ENCODE results near the gene RFX7.

Gene RFX7

GRCh38 chr15:56038015-56038414 lies 205.7 kb downstream of the RFX7 start:
- H3K27me3 Mint-ChIP-seq (ENCODE audit: low read depth, poor library complexity): peaks cover 9% of the 10 kb centered on the region
- H3K9me3 Mint-ChIP-seq: no peaks in the 10 kb centered on the region
- TF ChIP-seq CTCF (IDR thresholded peaks at IDR 0.05): no peak
- DNase-seq: no peak
- H3K4me3 Mint-ChIP-seq: no peak overlapping the region
- peaks cover 14% of the 10 kb centered on the region for H3K4me1 Mint-ChIP-seq
- H3K27ac Mint-ChIP-seq: no peak overlapping the region
- H3K36me3 Mint-ChIP-seq (ENCODE audit: low read depth): no peaks in the 10 kb centered on the region

All from nephron progenitor cell (in vitro differentiated cells).